Glomerular visceral epithelial cell (primary cell): Measurements from ENCODE around the gene TMEM131.
A peak's percentile ranks its signal among the peaks of the same experiment; 100 is the strongest.
"Not testable (repeated sequence)": the region's sequence is repeated elsewhere in the genome, so short reads cannot be mapped to it uniquely, and the experiment has no call there.

Source experiments
- DNase-seq: peaks from one replicate; pipeline ENCODE4 v3.0.0-alpha.2; 2016; ENCODE audit errors: extremely low spot score

TMEM131 gene

DNA sequence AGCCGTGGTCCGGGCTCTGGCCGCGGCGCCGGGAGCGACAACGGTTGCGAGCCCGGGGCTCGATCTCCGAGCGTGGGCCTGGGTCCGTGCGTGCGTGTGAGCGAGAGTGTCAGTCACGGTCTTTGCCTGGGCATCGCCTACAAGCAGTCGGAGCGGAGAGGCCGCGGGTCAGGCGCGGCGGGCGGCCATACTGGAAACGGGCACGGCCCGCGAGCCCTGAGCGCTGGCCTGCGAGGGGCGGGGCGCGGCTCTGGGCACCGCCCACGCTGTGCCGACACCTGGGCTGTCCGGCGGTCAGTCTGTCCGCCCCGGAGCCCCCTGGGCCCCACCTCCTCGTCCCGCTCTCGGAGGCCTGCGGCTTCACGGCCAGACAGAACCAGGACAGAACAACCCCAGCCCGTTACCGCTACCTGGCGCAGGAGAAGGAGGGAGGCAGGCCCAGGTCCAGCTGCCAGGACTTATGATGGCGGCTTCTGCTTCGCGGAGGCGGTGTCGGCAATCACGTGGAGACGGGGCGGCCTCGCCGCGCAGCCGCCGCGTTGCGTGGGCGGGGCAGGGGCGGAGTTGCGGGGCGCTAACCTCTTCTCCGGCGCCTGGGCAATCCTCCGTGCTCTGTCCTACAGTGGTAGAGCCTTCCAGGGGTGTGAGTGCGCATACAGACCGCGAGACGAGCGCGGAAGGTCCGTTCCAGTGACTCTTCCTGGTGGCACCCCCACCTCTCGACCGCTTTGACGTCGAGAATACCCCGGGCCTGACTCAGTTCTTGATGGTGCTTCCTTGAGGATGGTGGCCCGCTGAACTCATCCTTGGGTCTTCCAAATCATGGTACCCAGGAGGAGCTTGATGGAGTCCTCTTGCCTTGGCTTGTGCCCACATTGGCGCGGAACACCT, at the start of gene TMEM131:
TSS of gene TMEM131 (minus strand) at position 215 of the 891 bp plus-strand sequence. CDS start 286 bp downstream, outside the sequence.
- DNase-seq, result peak; percentile 96

GRCh38 chr2:98044730-98045129, 49.0 kb upstream of the TMEM131 start:
- DNase-seq, result not testable (repeated sequence)

- DNase-seq, result no peak
Observed at GRCh38 chr2:98043101-98043500, 47.4 kb upstream of the TMEM131 start.

- no peak for DNase-seq
Observed at GRCh38 chr2:98040331-98040939, 44.7 kb upstream of the TMEM131 start.

DNA sequence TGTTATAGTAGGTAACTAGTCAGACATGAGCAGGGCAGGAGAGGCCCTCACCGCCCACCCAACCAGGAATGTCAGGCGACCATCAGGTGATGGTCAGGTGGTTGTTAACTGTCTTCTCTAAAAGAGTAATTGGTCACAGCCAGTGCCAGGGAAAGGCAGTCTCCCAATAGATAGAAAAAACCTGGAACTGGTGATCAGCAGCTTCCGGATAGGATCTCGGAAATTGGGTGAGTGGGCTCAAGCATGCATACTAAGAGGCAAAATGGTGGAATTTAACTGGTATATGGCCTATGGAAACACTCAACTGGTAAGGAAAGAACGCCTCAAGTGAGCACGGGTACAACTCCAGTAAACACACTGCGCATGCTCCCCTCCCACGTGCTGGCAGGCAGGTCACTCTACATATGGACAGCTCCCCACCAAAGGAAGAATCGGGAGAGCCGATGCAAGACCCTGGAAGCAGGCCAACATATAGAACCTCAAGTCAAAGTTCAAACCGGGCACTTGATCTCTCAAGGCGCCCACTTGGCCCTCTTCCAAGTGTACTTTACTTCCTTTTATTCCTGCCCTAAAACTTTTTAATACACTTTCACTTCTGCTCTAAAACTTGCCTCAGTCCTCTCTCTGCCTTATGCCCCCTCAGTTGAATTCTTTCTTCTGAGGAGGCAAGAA, 43.5 kb upstream of the TMEM131 start:
- DNase-seq, result no peak

DNA sequence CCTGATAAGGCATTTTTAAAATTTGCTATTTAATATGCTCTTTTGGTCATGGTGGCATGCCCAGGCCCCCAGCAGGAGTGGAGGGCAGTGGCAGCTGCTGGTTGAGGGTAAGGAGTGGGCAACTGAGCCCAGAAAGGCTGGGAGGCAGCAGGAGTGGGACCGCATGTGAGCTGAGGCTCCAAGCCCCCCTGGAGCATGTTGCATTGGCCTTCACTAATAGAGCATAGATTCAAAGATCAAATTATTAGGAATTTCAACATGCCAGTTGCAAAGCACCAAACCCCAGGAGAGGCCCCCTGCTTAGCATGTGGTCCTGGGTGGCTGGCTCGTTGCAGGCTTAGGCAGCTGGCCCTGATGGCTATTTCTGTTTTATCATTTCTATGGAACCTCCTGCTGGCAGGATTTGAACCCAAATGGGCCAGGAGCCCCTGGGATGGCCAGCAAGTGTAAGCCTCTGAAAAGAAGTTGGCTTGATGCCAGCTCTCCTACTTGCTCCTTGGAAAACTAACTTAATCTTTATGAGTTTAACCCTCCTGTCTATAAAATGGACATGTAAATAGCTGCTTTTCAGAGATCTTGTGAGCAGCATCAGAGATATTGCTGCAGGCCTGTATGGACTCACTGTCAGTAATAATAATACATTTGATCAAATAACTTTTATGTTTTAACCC, 42.1 kb upstream of the TMEM131 start:
- no peak for DNase-seq

GRCh38 chr2:98037206-98037605, 41.5 kb upstream of the TMEM131 start:
- no peak for DNase-seq

- no peak for DNase-seq
Observed at GRCh38 chr2:98036349-98037000, 40.7 kb upstream of the TMEM131 start.

DNA sequence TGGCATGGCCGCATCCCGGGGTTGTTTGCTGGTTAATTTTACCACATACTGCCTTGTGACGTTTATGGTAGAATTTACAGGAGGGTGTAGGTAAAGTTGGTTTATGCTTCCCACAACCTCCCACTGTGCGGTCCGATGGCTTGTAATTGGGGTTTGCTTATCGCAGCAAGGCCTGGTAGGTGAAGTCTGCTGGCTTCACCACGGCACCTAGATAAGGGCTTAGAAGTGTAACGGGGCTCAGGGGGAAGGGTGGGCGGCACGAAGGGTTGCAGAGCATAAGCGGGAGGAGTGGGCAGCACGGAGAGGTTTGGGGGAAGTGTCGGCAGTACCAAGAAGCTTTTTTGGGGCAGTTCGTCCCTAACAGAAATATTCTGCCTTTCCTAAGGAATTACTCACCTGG, 39.0 kb upstream of the TMEM131 start:
- DNase-seq, result no peak

- no peak for DNase-seq
Observed at GRCh38 chr2:98032086-98032485, 36.3 kb upstream of the TMEM131 start.

- DNase-seq, result no peak
Observed at GRCh38 chr2:98029718-98030222, 34.0 kb upstream of the TMEM131 start.

GRCh38 chr2:98028931-98029717, 33.4 kb upstream of the TMEM131 start:
- no peak for DNase-seq

DNA sequence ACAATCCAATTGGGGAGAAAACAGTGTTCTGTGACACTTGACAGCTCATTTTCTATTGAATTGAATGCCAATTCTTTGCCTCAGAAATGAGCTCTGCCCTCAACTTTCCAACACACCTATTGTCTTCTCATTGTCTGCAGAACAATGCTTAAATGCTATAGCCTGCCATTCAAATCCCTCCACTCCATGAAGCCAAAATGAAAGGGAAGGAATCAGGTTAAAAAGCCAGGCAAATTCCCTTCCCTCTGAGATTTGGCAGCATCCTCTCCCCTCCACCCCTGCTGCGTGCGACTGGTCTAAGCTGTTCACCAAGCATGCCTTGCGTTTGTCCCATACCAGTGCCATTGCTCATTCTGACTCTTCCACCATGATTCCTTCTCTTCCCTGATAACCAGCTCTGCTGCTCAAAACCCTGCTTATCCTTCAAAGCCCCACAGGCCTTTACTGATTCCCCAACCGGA, 32.4 kb upstream of the TMEM131 start:
- DNase-seq, result no peak

DNA sequence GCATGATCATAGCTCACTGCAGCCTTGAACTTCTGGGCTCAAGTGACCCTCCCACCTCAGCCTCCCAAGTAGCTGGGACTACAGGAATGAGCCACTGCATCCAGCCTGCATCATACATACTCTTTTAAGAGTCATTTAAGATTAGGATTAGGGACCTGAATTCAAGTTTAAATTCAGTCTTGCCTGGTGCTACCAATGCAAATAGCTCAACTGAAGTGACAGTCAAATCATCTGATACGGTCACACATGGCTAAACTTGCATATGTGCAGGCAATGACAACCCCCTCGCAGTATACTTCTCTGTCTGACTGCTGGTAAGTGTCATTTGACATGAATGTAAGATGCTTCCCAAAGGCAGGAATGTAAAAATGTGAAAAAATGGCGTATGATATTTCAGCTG, 31.8 kb upstream of the TMEM131 start:
- DNase-seq, result no peak

DNA sequence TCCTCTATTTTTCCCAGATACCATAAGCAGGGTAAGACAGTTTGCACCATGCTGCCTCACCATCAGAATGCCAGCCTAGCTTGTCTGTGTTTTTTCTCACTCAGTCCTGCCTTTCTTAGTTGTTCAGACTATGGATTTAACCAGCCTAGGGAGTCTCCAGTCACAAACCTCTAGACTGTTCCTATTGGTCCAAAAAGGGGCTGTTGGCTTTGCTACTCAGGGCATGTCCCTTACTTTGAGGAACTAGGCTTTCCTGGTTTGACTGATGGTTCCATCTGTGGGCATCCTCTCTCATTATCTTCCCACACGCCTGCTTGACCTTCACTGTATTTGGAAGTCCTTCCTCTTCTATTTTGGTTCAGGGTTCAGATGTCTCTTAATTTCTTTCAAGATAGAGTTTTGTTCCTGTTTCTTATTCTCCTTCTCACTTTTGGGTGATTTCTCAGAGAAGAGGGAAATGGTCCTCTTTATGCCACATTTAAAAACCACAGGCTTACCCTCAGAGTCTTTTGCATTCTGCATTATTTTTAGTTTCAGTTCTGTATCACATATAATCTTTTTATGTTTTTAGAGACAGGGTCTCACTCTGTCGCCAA, 31.3 kb upstream of the TMEM131 start:
- no peak for DNase-seq

GRCh38 chr2:98026292-98026691, 30.5 kb upstream of the TMEM131 start:
- no peak for DNase-seq

- no peak for DNase-seq
Observed at GRCh38 chr2:98025481-98026037, 29.8 kb upstream of the TMEM131 start.

DNA sequence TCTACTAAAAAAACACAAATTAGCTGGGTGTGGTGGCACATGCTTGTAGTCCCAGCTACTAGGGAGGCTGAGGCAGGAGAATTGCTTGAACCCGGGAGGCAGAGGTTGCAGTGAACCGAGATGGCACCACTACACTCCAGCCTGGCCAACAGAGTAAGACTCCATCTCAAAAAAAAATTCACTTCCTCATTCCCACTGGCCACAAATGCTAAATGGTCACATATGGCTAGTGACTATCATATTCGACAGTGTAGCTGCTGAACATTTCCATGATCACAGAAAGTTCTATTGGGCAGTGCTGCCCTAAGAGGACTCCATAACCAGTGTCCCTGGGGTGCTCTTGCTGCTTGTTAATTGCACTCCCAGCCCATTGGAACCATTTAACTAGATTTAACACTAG, 26.3 kb upstream of the TMEM131 start:
- DNase-seq, result not testable (repeated sequence)

GRCh38 chr2:98020992-98021713, 25.4 kb upstream of the TMEM131 start:
- no peak for DNase-seq
